Osteoblast (primary cell): Measurements from ENCODE around the gene PJA1. TPM values are rescaled to one million over a fixed set of nuclear protein-coding genes. Genes with fewer than 3 reads are reported as not detected.

ENCODE experiments used
- DNase-seq: peaks from one replicate; pipeline ENCODE4 v3.0.0; 2011; ENCODE audit warnings: low spot score, mixed read lengths; ENCODE audit not compliant: insufficient read length; ENCODE audit errors: missing footprints
- H2AFZ ChIP-seq: 2 replicates; pipeline ENCODE4 v1.6.0; 2011; ENCODE audit warnings: mild to moderate bottlenecking, low read length
- H3K27ac ChIP-seq: 2 replicates; pipeline ENCODE4 v1.5.1; 2011; ENCODE audit warnings: mild to moderate bottlenecking, low read depth, low read length, moderate library complexity
- H3K27me3 ChIP-seq: 2 replicates; pipeline ENCODE4 v1.6.0; 2012; ENCODE audit warnings: mild to moderate bottlenecking, control low read depth, inconsistent platforms, low read length, moderate library complexity; ENCODE audit not compliant: insufficient read depth
- H3K36me3 ChIP-seq: 2 replicates; pipeline ENCODE4 v1.5.1; 2011; ENCODE audit warnings: mild to moderate bottlenecking, low read length, control low read depth, moderate library complexity; ENCODE audit not compliant: insufficient read depth
- H3K4me1 ChIP-seq: 2 replicates; pipeline ENCODE4 v1.5.1; 2011; ENCODE audit warnings: mild to moderate bottlenecking, low read length, control low read depth, moderate library complexity; ENCODE audit not compliant: insufficient read depth
- H3K4me2 ChIP-seq: 2 replicates; pipeline ENCODE4 v1.6.0; 2011; ENCODE audit warnings: mild to moderate bottlenecking, low read length; ENCODE audit not compliant: insufficient read depth
- H3K4me3 ChIP-seq: fragments of 200-600 bp; sonication (generic); 3 replicates; pipeline ENCODE4 v1.5.1; 2012; ENCODE audit warnings: mild to moderate bottlenecking, low read length, inconsistent platforms; ENCODE audit not compliant: insufficient read depth
- H3K79me2 ChIP-seq: 2 replicates; pipeline ENCODE4 v1.6.0; 2012; ENCODE audit warnings: mild to moderate bottlenecking, low read length, control low read depth, inconsistent platforms; ENCODE audit not compliant: insufficient read depth
- H3K9me3 ChIP-seq: 2 replicates; pipeline ENCODE4 v1.5.1; 2011; ENCODE audit warnings: low read depth, low read length, control low read depth
- H4K20me1 ChIP-seq: 2 replicates; pipeline ENCODE4 v1.6.0; 2012; ENCODE audit warnings: mild to moderate bottlenecking, low read length, control low read depth; ENCODE audit not compliant: insufficient read depth
- total RNA-seq: library from RNA; depleted of rRNA; stranded (reverse); fragments of >200 nt; gene quantifications from 2 replicates; pipeline ENCODE4 v1.2.3, GENCODE V29; 2012
- TF ChIP-seq, protein P1 (sequence below): IDR thresholded peaks from 2 replicates; pipeline ENCODE4 v1.5.1; 2011; ENCODE audit warnings: mild to moderate bottlenecking, low read depth, low read length, moderate library complexity; ENCODE audit errors: extremely low read depth

The PJA1 gene
- total RNA-seq, 1 donor, result 21.0 TPM

DNA sequence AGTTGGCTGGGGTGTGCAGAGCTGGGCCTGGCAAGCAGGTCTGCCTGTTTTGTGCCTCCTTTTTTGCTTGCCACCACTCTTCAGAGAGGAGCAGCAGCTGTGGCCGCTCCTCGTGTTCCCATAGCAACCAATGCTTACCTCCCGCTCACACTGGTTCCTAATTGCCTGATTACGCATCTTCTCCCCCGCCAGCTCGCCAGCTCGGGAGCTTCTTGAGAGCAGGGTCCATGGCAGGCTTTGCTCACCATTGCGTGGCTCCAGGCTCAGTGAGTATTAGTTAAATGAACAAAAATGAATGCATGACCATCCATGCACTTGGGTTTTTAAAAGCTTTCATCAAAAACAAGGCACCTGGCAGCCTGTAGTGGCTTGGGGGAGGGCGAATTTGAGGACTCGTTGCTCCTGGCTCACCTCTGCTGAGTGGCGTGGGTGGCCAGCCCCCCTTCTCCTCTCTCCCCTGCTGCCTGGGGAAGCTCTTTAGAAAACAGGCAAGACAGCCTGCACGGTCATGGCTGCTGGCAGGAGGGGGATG lies 14.2 kb upstream of the PJA1 start:
- Histone ChIP-seq H3K9me3 (peaks cover 2% of the 10 kb centered on the region), H3K36me3 (no peaks in the 10 kb centered on the region), H3K4me2 (no peak overlapping the region), H4K20me1 (no peaks in the 10 kb centered on the region), H3K4me1 (peaks cover 4% of the 10 kb centered on the region), H3K27ac (no peak overlapping the region), H3K79me2 (no peaks in the 10 kb centered on the region), H3K27me3 (peaks cover 48% of the 10 kb centered on the region), H2AFZ (no peak overlapping the region), H3K4me3 (no peak overlapping the region)
- TF ChIP-seq, protein P1, sequence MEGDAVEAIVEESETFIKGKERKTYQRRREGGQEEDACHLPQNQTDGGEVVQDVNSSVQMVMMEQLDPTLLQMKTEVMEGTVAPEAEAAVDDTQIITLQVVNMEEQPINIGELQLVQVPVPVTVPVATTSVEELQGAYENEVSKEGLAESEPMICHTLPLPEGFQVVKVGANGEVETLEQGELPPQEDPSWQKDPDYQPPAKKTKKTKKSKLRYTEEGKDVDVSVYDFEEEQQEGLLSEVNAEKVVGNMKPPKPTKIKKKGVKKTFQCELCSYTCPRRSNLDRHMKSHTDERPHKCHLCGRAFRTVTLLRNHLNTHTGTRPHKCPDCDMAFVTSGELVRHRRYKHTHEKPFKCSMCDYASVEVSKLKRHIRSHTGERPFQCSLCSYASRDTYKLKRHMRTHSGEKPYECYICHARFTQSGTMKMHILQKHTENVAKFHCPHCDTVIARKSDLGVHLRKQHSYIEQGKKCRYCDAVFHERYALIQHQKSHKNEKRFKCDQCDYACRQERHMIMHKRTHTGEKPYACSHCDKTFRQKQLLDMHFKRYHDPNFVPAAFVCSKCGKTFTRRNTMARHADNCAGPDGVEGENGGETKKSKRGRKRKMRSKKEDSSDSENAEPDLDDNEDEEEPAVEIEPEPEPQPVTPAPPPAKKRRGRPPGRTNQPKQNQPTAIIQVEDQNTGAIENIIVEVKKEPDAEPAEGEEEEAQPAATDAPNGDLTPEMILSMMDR, result no peak
- DNase-seq, result no peak

DNA sequence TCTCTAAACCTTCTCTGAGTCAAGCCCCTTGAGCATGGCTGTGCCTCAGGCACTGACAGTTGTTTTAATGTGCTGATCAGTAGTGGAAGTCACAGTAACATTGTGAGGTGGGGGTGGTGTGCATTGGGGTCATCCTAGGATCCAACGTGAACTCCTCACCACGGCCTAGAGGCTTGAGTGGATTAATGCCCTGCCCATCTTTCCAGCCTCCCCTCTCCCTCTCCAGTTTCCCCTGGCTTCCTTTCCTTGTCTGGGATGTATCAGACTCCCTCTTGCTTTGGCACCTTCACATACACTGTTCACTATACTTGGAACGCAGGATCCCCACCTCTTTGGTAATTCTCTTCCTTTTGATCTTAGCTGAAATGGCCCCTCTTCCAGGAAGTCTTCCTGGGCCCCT lies 13.3 kb upstream of the PJA1 start:
- H3K4me3 ChIP-seq, result no peak overlapping the region
- H2AFZ ChIP-seq, result no peak overlapping the region
- H3K36me3 ChIP-seq, result no peaks in the 10 kb centered on the region
- no peaks in the 10 kb centered on the region for H3K79me2 ChIP-seq
- H3K4me1 ChIP-seq, result peaks cover 4% of the 10 kb centered on the region
- H3K27ac ChIP-seq, result no peak overlapping the region
- no peaks in the 10 kb centered on the region for H4K20me1 ChIP-seq
- peaks cover 2% of the 10 kb centered on the region for H3K9me3 ChIP-seq
- no peak for DNase-seq
- TF ChIP-seq, protein P1, result no peak
- no peak overlapping the region for H3K4me2 ChIP-seq
- peaks cover 52% of the 10 kb centered on the region for H3K27me3 ChIP-seq

DNA sequence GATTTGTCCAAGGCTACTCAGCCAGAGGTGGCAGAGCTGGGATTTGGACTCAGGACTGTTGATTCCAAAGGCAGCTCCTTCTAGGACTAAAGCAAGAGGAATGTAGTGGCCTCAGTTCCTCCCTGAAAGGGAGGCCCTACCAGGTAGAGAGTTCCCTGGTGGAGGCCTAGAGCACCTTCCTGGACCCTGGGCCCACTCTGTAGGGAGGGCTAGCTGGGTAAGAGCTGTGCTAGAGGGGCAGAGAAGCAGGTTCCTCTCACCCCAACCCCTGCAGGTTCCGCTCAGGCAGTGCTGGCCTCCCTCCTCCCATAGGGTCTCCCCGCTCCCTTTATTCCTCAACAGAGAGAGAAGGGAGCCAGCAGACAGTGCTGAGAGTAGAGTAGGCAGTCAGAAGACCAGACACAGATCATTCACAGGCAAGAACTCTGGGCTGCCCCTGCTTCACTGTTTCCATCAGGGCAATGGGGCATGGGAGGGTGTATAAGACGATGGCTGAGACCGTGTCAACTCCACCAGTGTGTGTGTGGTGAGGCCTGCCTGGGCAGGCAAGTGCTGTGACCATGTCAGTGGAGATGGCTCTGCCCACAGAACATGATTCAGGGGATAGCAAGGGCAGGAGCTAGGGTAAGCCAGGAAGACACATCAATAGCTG lies 12.4 kb upstream of the PJA1 start:
- Histone ChIP-seq H3K9me3 (peaks cover 2% of the 10 kb centered on the region), H3K36me3 (no peaks in the 10 kb centered on the region), H3K79me2 (no peaks in the 10 kb centered on the region), H3K27ac (no peak overlapping the region), H4K20me1 (no peaks in the 10 kb centered on the region), H3K4me2 (no peak overlapping the region), H3K4me1 (no peaks in the 10 kb centered on the region), H3K4me3 (no peak overlapping the region), H3K27me3 (peaks cover 46% of the 10 kb centered on the region), H2AFZ (no peak overlapping the region)
- TF ChIP-seq, protein P1, result no peak
- DNase-seq, result no peak

DNA sequence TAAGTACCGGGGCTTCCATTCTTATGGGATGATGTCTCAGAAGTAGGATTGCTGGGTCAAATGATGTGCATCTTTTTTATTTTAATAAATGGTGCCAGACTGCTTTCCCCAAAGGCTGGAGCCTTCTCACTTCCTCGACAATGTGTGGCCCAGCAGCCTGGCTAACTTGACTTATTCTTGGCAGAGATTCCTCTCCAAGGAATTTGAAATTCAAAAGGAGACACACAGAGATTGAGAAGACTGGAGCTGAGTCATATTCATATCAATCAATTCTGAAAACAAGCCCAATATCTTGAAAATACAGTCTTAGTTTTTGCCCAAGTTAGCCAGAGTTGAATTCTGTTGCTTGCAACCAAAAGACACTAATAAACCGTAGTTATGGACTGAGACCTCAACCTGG lies 10.8 kb upstream of the PJA1 start:
- Histone ChIP-seq H3K36me3 (no peaks in the 10 kb centered on the region), H3K4me3 (no peak overlapping the region), H4K20me1 (no peaks in the 10 kb centered on the region), H3K27ac (no peak overlapping the region), H3K4me2 (no peak overlapping the region), H3K4me1 (no peaks in the 10 kb centered on the region), H3K9me3 (peaks cover 2% of the 10 kb centered on the region), H3K79me2 (no peaks in the 10 kb centered on the region), H2AFZ (no peak overlapping the region), H3K27me3 (peaks cover 31% of the 10 kb centered on the region)
- TF ChIP-seq, protein P1, result no peak
- DNase-seq, result no peak
